Gastroesophageal sphincter (tissue), 3 donors: ENCODE data around the gene HLX.

ENCODE experiments used
- CTCF ChIP-seq, 4 experiments: fragments of 200-600 bp in 2 of 4; fragments of 450-650 bp in 2 of 4; sonication (generic) in 1 of 4; IDR thresholded peaks; one replicate each; pipeline ENCODE4 v1.5.1; 2017 to 2019; ENCODE audit warnings: antibody characterized with exemption in 4 of 4, mild to moderate bottlenecking in 2 of 4, moderate library complexity in 2 of 4
- EP300 ChIP-seq: sonication (generic); formaldehyde crosslinking; IDR thresholded peaks from one replicate; pipeline ENCODE4 v1.6.1; 2017; ENCODE audit warnings: antibody characterized with exemption, mild to moderate bottlenecking
- POLR2A ChIP-seq, 2 donors: fragments of 450-650 bp; IDR thresholded peaks; one replicate each; pipeline ENCODE4 v1.6.1; 2017; ENCODE audit warnings: antibody characterized with exemption in 2 of 2, mild to moderate bottlenecking in 2 of 2, moderate library complexity in 1 of 2

DNA sequence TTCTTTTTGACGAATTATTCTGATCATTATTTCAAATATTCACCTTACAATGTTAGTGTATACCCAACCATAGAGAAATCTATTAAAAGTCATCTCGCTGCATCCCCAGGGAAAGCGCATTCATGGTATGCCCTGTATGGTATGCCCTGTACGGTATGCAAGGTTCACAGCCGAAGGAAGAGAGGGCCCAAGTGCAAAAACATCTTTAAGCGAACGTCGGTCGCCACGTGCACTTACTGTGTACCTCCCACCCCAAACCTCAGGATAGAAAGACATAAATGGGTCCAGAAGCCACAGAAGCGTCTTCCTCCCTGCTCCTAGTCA lies 14.4 kb downstream of the HLX start:
- no peak for TF ChIP-seq CTCF (IDR thresholded peaks at IDR 0.05)
- no peak for TF ChIP-seq EP300
- no peak for TF ChIP-seq POLR2A (IDR thresholded peaks at IDR 0.05)
